GM18873 (cell line): ENCODE measurements around the gene HEXIM2.
"Not testable (repeated sequence)": the region's sequence is repeated elsewhere in the genome, so short reads cannot be mapped to it uniquely, and the experiment has no call there.

ENCODE experiments used
- ATAC-seq: cut with Tn5 transposase; IDR thresholded peaks from one replicate; pipeline ENCODE4 v1.9.1; 2021; ENCODE audit warnings: mild to moderate bottlenecking, moderate library complexity, moderate number of reproducible peaks; ENCODE audit not compliant: unreplicated experiment, low FRiP score

Gene HEXIM2, protein sequence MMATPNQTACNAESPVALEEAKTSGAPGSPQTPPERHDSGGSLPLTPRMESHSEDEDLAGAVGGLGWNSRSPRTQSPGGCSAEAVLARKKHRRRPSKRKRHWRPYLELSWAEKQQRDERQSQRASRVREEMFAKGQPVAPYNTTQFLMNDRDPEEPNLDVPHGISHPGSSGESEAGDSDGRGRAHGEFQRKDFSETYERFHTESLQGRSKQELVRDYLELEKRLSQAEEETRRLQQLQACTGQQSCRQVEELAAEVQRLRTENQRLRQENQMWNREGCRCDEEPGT

DNA sequence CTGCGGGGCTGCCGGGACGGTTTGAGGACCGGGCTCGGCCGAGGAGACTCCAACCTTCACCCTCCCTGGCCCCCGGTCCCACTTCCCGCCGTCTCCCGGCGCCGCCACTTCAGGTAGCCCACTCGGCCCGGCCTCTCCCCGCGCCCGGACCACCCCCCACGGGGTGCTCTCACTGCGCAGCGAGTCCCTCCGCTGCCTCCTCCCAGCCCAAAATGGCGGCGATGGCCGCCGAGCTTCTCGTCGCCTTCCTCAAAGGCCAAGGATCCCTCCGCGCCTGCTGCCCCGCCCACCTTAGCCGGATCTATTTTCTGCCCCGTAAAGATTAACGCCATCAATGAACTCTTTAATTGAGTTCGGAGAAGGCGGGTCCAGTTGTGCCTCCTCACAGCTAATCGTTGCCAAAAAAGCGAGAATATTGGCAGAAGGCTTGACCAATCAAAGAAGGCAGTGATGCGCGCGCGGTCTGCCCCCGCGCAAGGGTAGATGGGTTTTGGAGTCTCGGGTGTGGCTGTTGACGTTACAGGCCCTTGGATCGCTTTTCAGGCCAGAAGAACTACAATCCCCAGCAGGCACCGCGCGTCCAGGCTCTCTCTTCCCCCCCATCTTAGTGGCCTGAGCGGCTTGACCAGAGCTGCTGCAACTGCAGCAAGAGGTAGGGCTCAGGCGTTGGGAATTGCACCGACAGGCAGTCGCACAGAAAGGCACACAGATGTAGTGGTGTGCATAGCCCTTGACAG, at the start of gene HEXIM2:
Gene HEXIM2 (plus strand): TSS at position 588 of the 737 bp plus-strand sequence. CDS start 919 bp downstream, outside the sequence.
- peak; percentile 87 for ATAC-seq

DNA sequence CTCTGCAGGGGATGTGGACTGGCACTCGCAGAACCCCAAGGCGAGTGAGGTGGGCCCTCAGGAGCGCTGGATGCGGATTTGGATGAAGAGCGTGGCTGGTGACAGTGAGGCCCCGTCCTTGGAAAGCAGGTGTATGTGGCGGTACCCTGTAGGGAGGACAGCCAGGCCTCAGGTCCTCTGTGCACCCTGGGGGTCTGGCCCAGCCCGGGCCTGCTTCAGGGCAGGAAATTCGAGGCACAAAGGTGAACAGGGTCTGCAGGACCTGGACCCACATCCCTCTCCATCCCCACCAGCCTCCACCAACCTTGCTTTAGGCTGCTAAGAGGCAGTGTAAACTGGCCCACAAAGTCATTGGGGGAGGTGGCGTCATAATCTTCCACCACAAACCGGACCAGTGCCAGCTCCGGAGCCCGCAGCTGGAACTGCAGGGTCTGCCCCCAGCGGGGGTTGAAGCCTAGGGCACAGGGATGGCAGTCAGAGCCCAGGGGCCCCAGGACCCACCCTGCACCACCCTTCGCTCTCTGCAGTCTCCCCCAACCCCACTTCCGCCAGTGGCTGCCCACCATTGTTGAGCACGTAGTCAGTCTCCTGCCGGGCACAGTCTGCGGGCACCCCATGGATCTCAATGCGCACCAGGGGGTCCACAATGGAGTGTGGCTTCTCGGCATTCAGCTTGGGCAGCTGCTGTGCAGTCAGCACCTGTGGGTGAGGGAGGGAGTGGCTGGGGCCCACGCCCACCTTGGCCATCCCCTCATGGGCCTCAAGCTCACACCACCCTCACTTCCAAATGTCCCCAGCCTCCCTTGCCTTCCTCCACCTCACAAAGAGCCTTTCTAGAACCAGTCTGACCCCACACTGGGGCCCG, 48.9 kb upstream of the HEXIM2 start:
- ATAC-seq, result no peak

DNA sequence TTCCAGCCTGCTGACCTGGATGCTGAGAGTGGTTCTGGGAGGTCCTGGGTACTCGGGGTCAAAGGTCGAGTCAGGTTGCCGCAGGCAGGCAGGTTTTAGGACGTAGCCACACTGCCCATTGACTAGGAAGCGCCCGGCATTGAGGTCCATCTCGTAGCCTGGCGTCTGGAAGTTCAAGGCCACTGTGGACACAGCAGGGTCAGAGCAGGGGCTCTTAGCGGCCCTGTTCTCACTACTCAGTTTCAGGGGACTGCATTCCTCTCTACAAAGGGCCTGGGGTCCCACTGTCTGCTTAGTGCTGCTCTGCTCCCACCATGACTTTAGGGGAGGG, 48.3 kb upstream of the HEXIM2 start:
- no peak for ATAC-seq

DNA sequence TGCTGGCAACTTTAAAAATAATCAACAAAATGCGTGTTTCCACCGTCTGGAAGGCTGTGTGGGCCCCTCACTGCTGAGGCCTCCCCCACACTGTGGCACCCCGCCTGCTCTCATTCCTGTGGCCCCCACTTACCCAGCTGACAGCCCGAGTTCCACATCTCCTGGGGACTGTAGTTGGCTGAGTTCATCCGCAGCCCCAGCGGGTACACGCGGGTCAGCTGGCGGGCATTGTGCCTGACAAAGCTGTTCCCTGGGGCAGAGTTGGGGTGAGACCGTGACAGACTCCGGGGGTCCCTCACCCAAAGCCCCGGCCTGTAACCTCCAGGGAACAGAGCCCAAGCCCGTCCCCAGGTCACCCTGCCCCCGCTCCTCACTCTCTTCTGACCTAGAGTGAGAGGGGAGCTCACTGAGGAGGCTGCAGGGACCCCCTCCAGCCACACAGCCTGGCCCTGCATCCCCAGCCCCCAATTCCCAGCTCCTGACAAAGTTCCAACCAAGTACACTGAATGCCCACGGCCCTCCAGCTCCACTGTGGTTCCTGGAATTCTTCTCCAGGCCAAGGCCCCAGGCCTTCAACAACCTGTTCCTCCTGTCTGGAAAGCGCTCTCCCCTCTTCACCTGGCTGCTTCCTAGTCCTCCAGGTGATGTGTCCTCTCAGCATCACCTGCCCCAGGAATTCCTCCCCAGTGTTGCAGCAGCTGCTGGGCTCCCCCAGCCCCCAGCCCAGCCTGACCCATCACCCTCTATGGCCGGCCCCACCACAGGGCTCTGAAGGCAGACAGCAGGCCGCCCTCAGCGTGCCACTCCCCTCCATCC, 47.4 kb upstream of the HEXIM2 start:
- ATAC-seq, result no peak

DNA sequence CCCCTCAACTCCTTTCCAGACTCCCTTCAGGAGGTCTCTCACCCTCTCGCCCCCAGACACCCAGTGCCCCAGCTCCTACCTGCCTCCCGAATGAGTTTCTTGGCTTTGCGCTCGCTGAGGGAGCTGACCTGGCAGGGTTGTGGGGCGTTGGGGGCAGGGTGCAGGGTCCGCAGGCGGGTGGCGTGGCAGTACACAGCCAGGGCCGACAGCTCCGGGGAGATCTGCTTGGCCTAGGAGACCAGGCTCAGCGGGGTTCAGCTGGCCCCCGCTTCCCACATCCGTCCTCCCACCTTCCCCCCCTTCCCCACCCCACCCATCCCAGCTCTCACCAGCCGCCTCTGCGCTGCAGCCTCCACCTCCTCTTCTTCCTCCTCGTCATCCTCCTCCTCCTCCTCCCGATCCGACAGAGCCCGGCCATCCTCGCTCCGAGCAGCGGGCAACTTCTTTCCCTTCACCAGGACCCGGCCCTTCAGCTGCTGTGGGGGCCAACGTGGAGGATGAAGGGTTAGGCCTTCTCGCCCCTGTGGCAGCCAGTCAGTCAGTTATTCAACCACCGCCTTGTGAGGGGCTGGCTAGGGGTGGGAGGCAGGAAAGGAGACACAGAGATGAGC, 46.6 kb upstream of the HEXIM2 start:
- ATAC-seq, result no peak

DNA sequence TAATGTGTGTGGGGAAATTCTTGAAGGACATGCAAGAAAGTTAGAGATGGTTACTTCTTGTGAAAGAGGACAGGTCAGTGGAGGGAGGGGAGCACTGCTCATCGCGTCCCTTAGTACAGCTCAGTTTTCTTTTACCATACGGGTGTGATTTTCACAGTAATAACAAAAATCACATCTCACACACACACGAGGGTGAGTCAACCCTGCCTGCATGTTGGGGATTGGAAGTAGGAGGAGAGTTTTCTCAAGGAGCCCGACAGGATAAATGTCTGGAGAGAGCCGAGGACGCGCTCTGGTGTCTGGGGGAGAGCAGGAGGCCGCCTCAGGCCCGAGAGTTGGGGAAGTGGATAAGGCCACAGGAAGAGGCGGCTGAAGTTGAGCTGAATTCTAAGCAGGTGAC, 45.8 kb upstream of the HEXIM2 start:
- no peak for ATAC-seq

DNA sequence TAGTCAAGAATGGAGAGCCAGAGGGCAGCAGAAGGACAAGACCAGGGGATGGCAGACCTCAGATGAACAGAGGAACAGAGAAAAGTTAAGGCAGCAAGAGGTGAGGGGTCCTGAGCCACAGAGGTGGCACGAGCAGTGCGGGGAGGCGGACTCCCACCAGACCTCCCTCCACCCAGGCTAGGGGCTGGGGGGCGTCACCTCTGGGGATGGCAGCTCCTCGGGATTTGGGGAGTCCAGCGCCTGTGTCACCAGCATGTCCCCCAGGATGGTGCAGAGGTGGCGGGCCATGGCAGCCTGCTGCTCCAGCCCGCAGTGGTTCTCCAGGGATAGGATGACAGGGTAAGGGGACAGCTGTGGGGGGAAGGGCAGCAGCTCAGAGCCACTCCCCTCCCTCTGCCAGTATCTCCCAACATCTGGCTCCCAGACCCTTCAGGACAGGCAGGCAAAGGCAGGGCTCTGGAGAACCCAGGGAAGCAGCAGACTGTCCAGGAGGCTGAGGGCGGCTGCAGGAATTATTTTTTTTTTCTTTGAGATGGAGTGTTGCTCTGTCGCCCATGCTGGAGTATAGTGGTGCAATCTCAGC, 45.1 kb upstream of the HEXIM2 start:
- ATAC-seq, result no peak

DNA sequence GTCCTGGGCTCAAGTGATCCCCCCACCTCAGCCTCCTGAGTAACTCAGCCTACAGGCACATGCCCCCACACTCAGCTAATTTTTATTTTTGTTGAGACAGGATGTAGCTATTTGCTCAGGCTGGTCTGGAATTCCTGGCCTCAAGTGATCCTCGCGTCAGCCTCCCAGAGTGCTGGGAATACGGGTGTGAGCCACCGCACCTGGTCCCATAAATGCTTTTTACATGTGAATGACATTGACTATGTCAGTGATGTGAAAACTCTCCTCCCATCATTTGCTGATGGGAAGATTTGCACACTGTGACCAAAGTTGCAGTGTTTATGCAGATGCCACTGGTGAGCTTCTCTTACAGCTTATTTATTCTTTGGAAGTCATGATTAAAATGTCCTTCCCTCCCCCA, 44.3 kb upstream of the HEXIM2 start:
- no peak for ATAC-seq

DNA sequence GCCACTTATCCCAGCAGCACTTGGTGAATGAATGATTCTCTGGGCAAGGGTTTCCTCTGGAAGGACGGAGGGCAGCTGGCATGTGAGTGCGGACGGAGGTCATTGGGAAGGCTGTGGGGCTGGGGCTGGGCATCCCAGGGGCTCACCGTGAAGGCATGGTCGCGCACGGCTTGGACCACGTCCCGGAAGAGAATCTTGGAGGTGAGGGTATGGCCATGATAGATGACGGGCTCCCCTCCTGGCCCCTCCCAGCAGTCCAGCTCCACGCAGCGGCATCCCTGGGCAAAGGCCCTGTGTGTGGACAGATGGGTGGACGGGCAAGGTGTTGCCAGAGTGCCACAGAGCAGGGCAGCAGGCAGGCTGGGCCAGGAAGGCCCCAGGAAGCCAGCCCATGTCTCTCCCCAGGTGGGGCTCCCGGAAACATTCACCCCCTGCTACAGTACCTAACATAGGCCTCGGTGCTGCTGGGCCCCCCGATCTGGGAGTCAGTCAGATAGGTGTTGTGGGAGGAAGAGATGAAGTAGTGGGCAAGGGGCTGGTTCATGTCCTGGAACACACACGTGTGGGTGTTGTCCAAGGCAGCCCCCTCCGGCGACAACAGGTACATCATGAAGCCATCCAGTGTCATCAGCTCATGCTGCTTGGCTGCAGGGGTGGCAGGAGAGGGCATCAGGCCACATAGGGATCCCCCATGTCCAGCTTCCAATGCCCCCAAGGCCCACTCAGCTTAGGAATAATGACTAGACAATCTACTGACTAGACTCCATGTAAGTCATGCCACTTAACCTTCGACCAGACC, 43.6 kb upstream of the HEXIM2 start:
- ATAC-seq, result no peak

DNA sequence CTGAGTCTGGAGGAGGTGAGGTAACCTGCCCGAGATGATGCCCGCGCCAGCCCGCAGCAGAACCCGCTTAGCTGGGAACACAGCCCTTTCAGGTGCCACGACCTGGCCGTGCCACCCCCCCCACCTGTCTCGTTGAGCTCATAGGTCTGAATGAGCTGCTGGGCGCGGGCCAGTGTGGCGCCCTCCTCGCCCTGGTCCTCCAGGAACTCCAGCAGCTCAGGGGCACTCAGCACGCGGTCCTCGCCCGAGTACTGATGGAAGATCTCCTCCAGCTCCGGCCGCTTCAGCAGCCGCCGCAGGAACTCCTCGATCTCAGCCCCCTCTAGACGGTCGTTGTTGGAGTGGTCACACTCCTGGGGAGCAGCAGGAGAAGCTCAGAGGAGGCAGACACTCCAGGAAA, 43.0 kb upstream of the HEXIM2 start:
- no peak for ATAC-seq

DNA sequence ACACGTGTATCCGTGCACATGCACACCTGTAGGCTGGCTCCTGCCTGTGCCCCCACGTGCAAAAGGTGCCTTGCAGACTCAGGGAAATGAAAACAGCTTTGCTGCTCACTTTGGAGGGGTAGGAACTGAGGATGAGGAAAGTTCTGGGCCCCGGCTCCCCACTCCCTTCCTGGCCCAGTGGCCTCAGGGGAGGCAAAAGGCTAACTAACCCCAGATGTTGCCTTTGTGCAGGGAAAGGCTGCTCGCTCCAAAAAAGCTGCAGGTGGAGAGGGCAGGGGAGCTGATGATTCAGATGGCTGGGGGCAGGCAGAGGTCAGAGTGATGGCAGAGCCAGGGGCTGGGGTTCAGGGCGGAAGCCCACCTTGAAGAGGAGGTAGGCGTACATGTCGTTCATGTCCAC, 41.7 kb upstream of the HEXIM2 start:
- no peak for ATAC-seq

DNA sequence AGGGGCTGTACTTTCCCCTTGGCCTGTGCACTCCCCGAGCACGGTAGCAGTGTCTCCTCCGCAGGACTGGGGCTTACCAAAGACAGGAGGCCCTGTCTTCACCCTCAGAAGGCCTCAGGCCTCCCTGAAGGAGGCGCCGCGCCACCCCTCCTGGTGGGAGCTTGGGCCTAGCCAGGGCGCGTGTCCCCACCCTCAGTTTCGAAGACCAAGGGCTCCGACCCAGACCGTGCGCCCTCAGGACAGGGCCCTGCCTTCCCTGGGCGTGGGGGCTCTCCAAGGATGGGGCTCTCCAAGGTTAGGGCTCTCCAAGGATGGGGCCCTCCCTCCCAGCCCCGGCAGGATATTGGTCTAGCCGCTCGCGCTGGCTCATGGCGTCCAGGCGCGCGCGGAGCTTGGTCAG, 41.1 kb upstream of the HEXIM2 start:
- no peak for ATAC-seq

DNA sequence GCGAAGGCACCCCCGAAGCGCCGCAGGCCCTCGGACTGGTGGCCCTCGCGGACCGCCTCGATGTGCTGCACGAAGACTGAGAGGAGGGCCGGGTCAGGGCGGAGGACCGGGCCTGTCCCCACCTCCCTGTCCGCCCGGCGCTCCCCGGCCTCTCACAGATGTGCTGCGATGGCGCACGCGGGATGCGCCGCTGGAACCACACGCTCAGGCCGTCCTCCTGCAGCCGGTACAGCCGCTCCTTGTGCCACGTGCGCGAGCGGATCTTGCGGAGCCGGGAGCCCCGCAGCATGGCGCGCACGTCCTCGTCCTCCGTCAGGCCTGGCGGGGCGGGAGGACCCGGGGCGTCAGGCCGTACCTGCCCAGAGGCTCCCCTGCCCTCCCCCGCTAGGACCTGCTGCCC, 40.6 kb upstream of the HEXIM2 start:
- no peak for ATAC-seq

DNA sequence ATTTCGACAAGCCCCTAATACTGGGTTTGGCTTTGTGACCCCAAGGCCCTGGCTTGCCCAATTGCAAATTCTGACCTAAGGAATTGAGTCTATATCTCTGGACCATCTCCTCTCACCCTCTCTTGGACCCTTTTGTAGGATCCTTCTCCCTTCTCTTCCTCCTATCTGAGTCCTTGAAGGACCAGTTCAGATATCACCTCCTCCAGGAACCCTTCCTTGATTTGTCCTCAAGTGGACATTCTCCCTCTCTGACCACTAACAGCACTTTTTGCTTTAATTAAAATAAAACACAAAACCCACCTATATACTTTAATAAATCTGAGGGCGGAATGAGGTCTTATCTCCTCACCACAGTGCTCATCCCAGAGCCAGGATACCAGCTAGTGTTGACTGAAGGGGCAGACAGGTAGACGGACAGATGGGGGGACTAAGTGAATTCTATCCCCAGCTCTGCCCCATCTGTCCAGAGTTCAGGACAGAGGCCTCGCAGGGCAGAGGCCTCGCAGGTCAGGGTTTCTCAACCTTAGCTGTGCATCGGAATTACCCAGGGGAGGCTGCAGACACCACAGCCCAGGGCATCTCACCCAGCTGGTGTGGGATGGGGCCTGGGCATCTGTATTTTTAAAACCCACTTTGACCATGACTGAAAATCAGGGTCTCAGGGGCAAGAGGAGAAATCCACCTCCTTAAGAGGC, 38.5 kb upstream of the HEXIM2 start:
- ATAC-seq, result no peak

DNA sequence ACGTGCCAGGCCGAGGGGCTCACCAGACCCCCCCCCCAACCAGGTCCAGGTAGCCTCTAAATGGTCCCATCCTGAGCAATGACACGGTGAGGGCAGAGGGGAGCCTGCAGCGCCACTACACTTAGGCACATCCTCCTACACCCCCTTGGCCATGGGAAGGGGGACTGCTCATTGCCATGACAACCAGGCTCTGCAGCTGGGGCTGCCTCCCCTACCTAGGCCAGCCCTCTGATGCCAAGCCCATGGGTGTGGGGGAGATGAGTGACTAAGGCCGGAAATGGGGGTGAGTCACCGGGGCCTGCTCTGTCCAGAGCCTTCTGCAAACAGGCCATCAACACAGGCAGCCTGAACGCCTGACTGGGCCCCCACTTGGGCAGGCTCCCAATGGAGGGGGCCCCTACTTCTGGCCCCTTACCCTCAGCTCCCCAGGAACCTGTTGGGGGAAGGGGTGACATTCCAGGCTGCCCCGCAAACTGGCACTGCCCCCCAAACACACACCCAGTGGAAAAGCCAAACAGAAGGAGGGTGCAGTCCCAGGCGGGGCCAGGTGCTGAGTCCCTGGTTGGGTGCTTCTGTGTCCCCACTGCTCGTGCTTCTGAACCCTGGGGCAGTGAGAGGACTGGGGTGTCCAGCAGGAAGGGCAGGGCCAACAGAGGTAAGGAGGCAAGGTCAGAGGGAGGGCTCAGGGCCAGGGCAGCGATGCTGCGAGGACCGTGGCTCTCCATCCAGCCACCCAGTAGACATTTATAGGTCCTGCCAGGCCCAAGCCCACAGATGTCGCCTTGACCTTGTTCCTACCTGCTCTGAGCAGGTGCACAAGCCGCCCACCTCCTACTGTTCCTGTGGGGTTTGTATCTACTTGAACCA, 37.5 kb upstream of the HEXIM2 start:
- ATAC-seq, result no peak

DNA sequence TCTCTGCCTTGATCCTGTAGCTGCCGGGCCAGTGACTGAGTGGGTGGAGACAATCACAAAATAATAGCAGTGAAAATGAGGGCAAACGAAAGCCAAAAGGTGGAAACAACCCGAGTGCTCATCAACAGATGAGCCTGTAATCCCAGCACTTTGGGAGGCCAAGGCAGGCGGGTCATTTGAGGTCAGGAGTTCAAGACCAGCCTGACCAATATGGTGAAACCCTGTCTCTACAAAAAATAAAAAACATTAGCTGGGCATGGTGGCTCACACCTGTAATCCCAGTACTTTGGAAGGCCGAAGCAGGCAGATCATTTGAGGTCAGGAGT, 36.9 kb upstream of the HEXIM2 start:
- ATAC-seq, result not testable (repeated sequence)

DNA sequence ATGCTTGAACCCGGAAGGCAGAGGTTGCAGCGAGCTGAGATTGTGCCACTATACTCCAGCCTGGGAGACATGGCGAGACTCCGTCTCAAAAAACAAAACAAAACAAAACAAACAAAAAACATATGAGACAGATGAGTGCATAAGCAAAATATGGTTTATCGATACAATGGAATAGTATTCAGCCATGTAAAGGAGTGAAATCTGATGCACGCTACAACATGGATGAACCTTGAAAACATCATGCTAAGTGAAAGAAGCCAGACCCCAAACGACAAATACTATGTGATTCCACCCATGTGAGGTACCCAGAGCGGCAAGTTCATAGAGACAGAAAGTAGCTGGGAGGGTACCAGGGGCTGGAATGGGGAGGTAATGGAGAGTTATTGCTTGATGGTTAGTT, 36.2 kb upstream of the HEXIM2 start:
- no peak for ATAC-seq

DNA sequence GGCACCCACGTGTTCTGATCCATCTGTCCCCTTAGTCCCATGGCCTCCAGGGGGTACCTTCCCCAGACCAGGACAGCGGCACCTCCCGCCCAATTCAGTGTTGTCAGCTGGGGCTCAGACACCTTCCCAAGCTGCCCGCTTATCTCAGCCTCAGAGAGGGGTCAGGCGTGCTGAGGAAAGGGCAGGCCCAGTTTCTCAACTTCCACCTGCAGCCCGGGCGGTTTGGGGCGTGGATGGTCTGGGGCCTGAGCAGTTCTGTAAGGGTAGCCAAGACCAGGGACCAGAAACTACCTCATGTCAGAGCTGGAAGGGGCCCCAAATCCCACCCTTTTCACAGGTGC, 34.5 kb upstream of the HEXIM2 start:
- no peak for ATAC-seq
